Right lobe of liver (tissue), 6 donors: ENCODE results near the gene TEX35. TPM values are rescaled to one million over a fixed set of nuclear protein-coding genes. Genes with fewer than 3 reads are reported as not detected.

Experiments used
- ATAC-seq, 4 donors: fragments of 200-7000 bp; cut with Tn5 transposase; one replicate each; pipeline ENCODE4 v1.9.1; 2020; ENCODE audit warnings: mild to moderate bottlenecking in 4 of 4, moderate library complexity in 4 of 4
- DNase-seq, 3 donors: peaks; one replicate each; pipeline ENCODE4 v3.0.0-alpha.2; 2020
- H3K27ac ChIP-seq, 3 donors: fragments of 200-600 bp; one replicate each; pipeline ENCODE4 v1.8.0; 2022
- H3K27me3 ChIP-seq, 2 donors: fragments of 200-600 bp; one replicate each; pipeline ENCODE4 v1.8.0; 2022
- H3K36me3 ChIP-seq, 4 donors: fragments of 200-600 bp; sonication (generic) in 1 of 4; one replicate each; pipeline versions ENCODE4 v1.5.1 to v1.8.0; 2017 to 2022; ENCODE audit warnings: control low read depth in 1 of 4
- H3K4me1 ChIP-seq, 4 donors: fragments of 200-600 bp; sonication (generic) in 1 of 4; one replicate each; pipeline versions ENCODE4 v1.5.1 to v1.8.0; 2017 to 2022; ENCODE audit warnings: control low read depth in 1 of 4
- H3K4me3 ChIP-seq, 3 donors: fragments of 200-600 bp; one replicate each; pipeline ENCODE4 v1.8.0; 2022
- H3K9me3 ChIP-seq, 4 donors: fragments of 200-600 bp; sonication (generic) in 1 of 4; one replicate each; pipeline versions ENCODE4 v1.5.1 to v1.8.0; 2017 to 2022; ENCODE audit warnings: control low read depth in 1 of 4
- POLR2A ChIP-seq: fragments of 450-650 bp; IDR thresholded peaks from one replicate; pipeline ENCODE4 v1.6.1; 2017; ENCODE audit warnings: antibody characterized with exemption, mild to moderate bottlenecking
- WGBS: methylation state at CpG from one replicate; pipeline ENCODE4 v1.1.6; 2018; ENCODE audit warnings: low coverage, low lambda C conversion rate; ENCODE audit not compliant: insufficient coverage; ENCODE audit errors: missing lambda C conversion rate; 5-methylcytosine and 5-hydroxymethylcytosine counted together
- intact Hi-C, 2 donors: fragments of 100-400 bp; cut with DNase I; formaldehyde crosslinking; loops; one replicate each; pipeline versions ENCODE4 v1.11.2 to v1.14.1; 2022
- total RNA-seq, 6 experiments: library from RNA; depleted of rRNA in 2 of 6; stranded (reverse); fragments of >200 nt in 2 of 6; fragmentation: NEBNext Ultra II Directional in 3 of 6; extraction: Animal tissue kit (Norgen Biotek cat#: 25700) in 3 of 6; gene quantifications; one replicate each; pipeline versions ENCODE4 v1.1.0 to v1.2.4, GENCODE V29; 2016 to 2023
- TF ChIP-seq, protein P1 (sequence below), 4 donors: fragments of 200-600 bp in 3 of 4; fragments of 450-650 bp in 1 of 4; IDR thresholded peaks; one replicate each; pipeline versions ENCODE4 v1.5.1 to v1.8.0; 2016 to 2022; ENCODE audit warnings: antibody characterized with exemption in 4 of 4, mild to moderate bottlenecking in 2 of 4
- donor health status: DM: no; HTN: yes; CAD: no.
- donor health status: DM: no; HTN: no; CAD: no.
- donor health status: DM: no; HTN: no; CAD: no.
- donor health status: DM: no; HTN: yes; CAD: no.
- donor health status: DM: no; HTN: yes; CAD: no.

Gene TEX35
- total RNA-seq, 6 experiments from 2014 or later, result not detected

DNA sequence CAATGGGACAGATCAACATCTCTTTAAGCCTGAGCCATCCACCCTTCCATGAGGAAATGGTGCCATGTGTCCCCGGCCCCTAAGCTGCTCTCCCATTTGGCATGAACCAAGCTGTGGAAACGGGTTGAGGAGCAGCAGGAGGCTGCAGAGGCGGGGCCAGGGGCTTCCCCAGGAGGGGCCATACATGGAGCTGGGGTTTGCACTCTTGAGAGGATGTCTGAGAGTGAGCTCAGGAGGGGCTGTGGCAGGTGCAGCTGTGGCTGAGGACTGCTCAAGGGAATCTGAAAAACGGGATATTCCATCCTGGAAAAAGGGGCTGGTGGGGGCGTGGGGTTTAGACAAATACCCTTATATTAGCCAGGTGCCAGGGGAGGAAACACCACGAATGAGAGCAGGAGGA lies 9.1 kb upstream of the TEX35 start:
- DNase-seq, result no peak
- Histone ChIP-seq H3K27ac (no peak overlapping the region), H3K36me3 (no peaks in the 10 kb centered on the region), H3K4me3 (no peak overlapping the region), H3K4me1 (no peaks in the 10 kb centered on the region), H3K27me3 (no peaks in the 10 kb centered on the region), H3K9me3 (no peaks in the 10 kb centered on the region)
- no peak for TF ChIP-seq POLR2A
- TF ChIP-seq, protein P1, sequence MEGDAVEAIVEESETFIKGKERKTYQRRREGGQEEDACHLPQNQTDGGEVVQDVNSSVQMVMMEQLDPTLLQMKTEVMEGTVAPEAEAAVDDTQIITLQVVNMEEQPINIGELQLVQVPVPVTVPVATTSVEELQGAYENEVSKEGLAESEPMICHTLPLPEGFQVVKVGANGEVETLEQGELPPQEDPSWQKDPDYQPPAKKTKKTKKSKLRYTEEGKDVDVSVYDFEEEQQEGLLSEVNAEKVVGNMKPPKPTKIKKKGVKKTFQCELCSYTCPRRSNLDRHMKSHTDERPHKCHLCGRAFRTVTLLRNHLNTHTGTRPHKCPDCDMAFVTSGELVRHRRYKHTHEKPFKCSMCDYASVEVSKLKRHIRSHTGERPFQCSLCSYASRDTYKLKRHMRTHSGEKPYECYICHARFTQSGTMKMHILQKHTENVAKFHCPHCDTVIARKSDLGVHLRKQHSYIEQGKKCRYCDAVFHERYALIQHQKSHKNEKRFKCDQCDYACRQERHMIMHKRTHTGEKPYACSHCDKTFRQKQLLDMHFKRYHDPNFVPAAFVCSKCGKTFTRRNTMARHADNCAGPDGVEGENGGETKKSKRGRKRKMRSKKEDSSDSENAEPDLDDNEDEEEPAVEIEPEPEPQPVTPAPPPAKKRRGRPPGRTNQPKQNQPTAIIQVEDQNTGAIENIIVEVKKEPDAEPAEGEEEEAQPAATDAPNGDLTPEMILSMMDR (IDR thresholded peaks at IDR 0.05), result no peak
- WGBS, result 75% methylated on average over 4 of the region's 6 CpGs
- no peak for ATAC-seq
- intact Hi-C loops, result no loop called here

DNA sequence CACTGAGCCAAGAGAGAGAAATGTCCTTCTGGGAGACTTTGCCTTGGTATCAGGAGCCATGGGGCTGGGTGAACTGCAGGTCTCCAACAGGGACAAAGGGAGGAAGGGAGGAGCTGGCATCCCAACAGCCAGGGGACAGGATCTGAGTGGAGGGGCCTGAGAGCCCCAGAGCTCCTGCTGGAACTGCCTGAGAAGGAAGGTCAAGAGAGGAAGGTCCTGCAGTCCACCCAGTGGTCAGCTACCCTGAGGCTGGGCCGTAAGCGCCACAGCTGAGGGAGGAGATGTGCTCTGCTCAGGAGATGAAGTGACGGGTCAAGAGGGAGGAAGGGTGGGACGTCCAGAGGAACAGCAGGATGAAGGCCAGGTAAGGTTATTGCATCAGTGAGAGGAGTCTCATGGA lies 8.6 kb upstream of the TEX35 start:
- Histone ChIP-seq H3K9me3 (no peaks in the 10 kb centered on the region), H3K4me1 (no peaks in the 10 kb centered on the region), H3K27ac (no peak overlapping the region), H3K4me3 (no peak overlapping the region), H3K36me3 (no peaks in the 10 kb centered on the region), H3K27me3 (no peaks in the 10 kb centered on the region)
- ATAC-seq, result peak in 1 of 4 donors; percentile 25
- intact Hi-C loops, result no loop called here
- WGBS, result 76% methylated on average over 4 of the region's 4 CpGs
- TF ChIP-seq, protein P1 (IDR thresholded peaks at IDR 0.05), result no peak
- TF ChIP-seq POLR2A, result no peak
- DNase-seq, result no peak

DNA sequence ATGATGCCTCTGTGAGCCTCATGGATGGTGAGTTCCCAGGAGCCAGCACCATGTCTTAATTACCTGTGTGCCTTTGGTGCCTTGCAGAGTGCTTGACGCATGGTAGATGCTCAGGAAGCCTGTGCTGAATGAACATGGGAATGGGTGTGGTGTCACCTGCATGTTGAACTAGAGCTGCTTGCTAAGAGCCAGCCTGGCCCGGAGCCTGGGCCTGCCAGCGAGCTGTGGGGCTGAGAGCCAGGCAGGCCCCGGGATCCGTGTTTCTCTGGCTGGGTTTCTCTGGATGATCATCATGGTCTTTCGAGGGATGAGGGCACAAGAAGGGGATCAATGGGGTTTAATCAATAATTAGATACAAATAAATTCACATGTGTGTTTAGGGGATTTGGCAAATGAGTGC lies 6.7 kb upstream of the TEX35 start:
- no peaks in the 10 kb centered on the region for H3K4me1 ChIP-seq
- intact Hi-C loops, result no loop called here
- no peaks in the 10 kb centered on the region for H3K27me3 ChIP-seq
- H3K27ac ChIP-seq, result no peak overlapping the region
- H3K9me3 ChIP-seq, result no peaks in the 10 kb centered on the region
- TF ChIP-seq POLR2A, result no peak
- TF ChIP-seq, protein P1 (IDR thresholded peaks at IDR 0.05), result no peak
- H3K36me3 ChIP-seq, result no peaks in the 10 kb centered on the region
- no CpG with 5 or more reads among the region's 6 CpGs for WGBS
- ATAC-seq (no peak), DNase-seq (no peak)
- H3K4me3 ChIP-seq, result no peak overlapping the region

- WGBS, result 77% methylated on average over 5 of the region's 6 CpGs
- Histone ChIP-seq H3K9me3 (no peaks in the 10 kb centered on the region), H3K27ac (no peak overlapping the region), H3K4me3 (no peak overlapping the region), H3K36me3 (no peaks in the 10 kb centered on the region), H3K27me3 (no peaks in the 10 kb centered on the region), H3K4me1 (no peaks in the 10 kb centered on the region)
- no peak for DNase-seq
- no peak for ATAC-seq
- intact Hi-C loops, result no loop called here
- TF ChIP-seq, protein P1 (IDR thresholded peaks at IDR 0.05), result no peak
- TF ChIP-seq POLR2A, result no peak
Measured at GRCh38 chr1:178506669-178507068, 6.2 kb upstream of the TEX35 start.

DNA sequence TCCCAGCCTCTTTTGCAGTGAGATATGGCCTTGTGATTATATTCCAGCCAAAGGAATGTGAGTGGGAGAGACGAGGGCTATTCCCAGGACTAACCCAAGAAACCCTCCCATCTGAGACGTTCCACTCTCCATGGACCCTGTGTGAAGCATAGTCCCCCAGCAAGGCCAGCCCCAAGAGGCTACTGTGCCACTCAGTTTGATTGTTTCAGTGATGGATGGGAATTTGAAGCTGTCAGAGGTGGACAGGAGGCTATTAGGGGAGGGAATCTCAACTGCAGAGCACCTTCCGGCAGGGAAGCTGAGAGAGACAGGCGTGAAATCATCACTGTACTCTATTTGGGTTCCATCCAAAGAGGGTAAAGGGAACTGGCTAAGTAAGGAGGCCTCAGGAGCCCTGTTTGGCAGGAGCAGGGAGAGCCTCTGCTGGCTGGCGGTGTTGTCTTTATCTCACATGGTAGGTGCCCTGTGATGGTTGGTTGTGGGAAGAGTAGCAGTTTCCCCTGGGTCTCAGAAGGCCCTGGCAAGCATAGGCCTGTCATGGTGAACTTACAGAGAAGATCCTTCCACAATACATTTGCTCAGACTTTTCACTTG lies 3.4 kb upstream of the TEX35 start:
- ATAC-seq (no peak), DNase-seq (no peak)
- intact Hi-C loops, result no loop called here
- Histone ChIP-seq H3K9me3 (no peaks in the 10 kb centered on the region), H3K27me3 (no peaks in the 10 kb centered on the region), H3K36me3 (no peaks in the 10 kb centered on the region), H3K4me1 (no peaks in the 10 kb centered on the region), H3K4me3 (no peak overlapping the region), H3K27ac (no peak overlapping the region)
- TF ChIP-seq, protein P1 (IDR thresholded peaks at IDR 0.05), result no peak
- no peak for TF ChIP-seq POLR2A
- WGBS, result no CpG with 5 or more reads among the region's 5 CpGs
